ENCODE data around the gene THPO.

DNA sequence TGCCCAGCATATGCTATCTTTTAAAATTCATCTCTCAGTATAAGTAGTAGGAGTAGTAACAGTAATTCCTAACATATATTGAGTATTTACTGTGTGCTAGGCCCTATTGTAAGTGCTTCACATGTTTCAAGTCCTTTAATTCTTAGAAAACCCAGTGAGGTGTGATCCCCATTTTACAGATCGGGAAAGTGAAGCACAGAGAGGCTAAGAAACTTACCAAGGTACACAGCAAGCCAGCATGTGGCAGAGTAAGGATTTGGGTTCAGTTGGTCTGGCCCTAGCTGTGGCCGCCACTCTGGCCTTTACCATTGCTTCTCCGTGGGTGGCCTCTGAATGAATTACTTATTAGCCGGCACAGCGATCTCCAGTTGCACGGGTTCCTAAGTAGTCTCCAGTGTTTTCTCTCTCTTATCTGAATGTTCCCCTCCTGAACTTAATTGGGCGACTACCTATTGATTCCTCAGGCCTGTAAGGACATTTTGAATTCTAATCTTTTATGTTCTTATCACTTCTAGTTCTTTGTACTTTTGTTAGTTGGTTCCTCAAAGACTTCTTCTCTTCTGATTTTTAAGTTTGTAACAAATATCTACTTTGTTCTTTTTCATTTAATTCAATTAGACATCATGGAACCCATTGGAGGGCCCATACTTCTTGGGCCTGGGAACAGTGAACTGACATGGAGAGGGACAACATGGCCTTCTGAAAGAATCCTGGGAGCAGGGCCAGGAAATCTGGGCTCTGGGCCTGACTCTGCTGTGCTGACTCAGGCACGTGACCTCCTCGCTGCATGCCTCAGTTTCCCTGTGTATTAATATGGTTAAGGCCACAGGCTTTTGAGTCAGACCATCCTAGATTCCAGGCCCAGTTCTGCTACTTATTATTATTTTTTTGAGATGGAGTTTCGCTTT lies 28.2 kb downstream of the THPO start:
- no peak for TF ChIP-seq POLR2A (conservative IDR thresholded peaks at IDR 0.05)
- TF ChIP-seq ZNF146 (CRISPR knock-in tag; IDR thresholded peaks at IDR 0.05; ENCODE audit: unreplicated experiment), result no peak
- TF ChIP-seq, protein P1, sequence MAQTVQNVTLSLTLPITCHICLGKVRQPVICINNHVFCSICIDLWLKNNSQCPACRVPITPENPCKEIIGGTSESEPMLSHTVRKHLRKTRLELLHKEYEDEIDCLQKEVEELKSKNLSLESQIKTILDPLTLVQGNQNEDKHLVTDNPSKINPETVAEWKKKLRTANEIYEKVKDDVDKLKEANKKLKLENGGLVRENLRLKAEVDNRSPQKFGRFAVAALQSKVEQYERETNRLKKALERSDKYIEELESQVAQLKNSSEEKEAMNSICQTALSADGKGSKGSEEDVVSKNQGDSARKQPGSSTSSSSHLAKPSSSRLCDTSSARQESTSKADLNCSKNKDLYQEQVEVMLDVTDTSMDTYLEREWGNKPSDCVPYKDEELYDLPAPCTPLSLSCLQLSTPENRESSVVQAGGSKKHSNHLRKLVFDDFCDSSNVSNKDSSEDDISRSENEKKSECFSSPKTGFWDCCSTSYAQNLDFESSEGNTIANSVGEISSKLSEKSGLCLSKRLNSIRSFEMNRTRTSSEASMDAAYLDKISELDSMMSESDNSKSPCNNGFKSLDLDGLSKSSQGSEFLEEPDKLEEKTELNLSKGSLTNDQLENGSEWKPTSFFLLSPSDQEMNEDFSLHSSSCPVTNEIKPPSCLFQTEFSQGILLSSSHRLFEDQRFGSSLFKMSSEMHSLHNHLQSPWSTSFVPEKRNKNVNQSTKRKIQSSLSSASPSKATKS (CRISPR knock-in tag; IDR thresholded peaks at IDR 0.05), result no peak
- TF ChIP-seq, protein P2, sequence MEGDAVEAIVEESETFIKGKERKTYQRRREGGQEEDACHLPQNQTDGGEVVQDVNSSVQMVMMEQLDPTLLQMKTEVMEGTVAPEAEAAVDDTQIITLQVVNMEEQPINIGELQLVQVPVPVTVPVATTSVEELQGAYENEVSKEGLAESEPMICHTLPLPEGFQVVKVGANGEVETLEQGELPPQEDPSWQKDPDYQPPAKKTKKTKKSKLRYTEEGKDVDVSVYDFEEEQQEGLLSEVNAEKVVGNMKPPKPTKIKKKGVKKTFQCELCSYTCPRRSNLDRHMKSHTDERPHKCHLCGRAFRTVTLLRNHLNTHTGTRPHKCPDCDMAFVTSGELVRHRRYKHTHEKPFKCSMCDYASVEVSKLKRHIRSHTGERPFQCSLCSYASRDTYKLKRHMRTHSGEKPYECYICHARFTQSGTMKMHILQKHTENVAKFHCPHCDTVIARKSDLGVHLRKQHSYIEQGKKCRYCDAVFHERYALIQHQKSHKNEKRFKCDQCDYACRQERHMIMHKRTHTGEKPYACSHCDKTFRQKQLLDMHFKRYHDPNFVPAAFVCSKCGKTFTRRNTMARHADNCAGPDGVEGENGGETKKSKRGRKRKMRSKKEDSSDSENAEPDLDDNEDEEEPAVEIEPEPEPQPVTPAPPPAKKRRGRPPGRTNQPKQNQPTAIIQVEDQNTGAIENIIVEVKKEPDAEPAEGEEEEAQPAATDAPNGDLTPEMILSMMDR (IDR thresholded peaks at IDR 0.05 in 2 of 3, conservative IDR thresholded peaks at IDR 0.05 in 1 of 3; ENCODE audit: insufficient read depth in 2 of 3, low read depth in 1 of 3, low read length in 3 of 3), result no peak
- TF ChIP-seq ZZZ3 (IDR thresholded peaks at IDR 0.05), result no peak
- TF ChIP-seq SMARCA5 (IDR thresholded peaks at IDR 0.05), result no peak
- TF ChIP-seq, protein P3, sequence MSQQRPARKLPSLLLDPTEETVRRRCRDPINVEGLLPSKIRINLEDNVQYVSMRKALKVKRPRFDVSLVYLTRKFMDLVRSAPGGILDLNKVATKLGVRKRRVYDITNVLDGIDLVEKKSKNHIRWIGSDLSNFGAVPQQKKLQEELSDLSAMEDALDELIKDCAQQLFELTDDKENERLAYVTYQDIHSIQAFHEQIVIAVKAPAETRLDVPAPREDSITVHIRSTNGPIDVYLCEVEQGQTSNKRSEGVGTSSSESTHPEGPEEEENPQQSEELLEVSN (IDR thresholded peaks at IDR 0.05; ENCODE audit: borderline replicate concordance in 1 of 2, extremely low read depth in 1 of 2, insufficient read depth in 1 of 2, insufficient read length in 1 of 2, low read depth in 1 of 2, low read length in 1 of 2, poor library complexity in 1 of 2, severe bottlenecking in 1 of 2), result no peak
- no peak for TF ChIP-seq TAF1 (IDR thresholded peaks at IDR 0.05; ENCODE audit: control insufficient read depth, extremely low read depth, insufficient read depth, low read length, severe bottlenecking)
- TF ChIP-seq, protein P4, sequence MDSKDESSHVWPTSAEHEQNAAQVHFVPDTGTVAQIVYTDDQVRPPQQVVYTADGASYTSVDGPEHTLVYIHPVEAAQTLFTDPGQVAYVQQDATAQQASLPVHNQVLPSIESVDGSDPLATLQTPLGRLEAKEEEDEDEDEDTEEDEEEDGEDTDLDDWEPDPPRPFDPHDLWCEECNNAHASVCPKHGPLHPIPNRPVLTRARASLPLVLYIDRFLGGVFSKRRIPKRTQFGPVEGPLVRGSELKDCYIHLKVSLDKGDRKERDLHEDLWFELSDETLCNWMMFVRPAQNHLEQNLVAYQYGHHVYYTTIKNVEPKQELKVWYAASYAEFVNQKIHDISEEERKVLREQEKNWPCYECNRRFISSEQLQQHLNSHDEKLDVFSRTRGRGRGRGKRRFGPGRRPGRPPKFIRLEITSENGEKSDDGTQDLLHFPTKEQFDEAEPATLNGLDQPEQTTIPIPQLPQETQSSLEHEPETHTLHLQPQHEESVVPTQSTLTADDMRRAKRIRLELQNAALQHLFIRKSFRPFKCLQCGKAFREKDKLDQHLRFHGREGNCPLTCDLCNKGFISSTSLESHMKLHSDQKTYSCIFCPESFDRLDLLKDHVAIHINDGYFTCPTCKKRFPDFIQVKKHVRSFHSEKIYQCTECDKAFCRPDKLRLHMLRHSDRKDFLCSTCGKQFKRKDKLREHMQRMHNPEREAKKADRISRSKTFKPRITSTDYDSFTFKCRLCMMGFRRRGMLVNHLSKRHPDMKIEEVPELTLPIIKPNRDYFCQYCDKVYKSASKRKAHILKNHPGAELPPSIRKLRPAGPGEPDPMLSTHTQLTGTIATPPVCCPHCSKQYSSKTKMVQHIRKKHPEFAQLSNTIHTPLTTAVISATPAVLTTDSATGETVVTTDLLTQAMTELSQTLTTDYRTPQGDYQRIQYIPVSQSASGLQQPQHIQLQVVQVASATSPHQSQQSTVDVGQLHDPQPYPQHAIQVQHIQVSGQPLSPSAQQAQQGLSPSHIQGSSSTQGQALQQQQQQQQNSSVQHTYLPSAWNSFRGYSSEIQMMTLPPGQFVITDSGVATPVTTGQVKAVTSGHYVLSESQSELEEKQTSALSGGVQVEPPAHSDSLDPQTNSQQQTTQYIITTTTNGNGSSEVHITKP (IDR thresholded peaks at IDR 0.05; ENCODE audit: partially characterized antibody), result peak; percentile 41
- TF ChIP-seq RB1 (IDR thresholded peaks at IDR 0.05; ENCODE audit: low read depth), result no peak
- TF ChIP-seq, protein P5, sequence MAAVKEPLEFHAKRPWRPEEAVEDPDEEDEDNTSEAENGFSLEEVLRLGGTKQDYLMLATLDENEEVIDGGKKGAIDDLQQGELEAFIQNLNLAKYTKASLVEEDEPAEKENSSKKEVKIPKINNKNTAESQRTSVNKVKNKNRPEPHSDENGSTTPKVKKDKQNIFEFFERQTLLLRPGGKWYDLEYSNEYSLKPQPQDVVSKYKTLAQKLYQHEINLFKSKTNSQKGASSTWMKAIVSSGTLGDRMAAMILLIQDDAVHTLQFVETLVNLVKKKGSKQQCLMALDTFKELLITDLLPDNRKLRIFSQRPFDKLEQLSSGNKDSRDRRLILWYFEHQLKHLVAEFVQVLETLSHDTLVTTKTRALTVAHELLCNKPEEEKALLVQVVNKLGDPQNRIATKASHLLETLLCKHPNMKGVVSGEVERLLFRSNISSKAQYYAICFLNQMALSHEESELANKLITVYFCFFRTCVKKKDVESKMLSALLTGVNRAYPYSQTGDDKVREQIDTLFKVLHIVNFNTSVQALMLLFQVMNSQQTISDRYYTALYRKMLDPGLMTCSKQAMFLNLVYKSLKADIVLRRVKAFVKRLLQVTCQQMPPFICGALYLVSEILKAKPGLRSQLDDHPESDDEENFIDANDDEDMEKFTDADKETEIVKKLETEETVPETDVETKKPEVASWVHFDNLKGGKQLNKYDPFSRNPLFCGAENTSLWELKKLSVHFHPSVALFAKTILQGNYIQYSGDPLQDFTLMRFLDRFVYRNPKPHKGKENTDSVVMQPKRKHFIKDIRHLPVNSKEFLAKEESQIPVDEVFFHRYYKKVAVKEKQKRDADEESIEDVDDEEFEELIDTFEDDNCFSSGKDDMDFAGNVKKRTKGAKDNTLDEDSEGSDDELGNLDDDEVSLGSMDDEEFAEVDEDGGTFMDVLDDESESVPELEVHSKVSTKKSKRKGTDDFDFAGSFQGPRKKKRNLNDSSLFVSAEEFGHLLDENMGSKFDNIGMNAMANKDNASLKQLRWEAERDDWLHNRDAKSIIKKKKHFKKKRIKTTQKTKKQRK (IDR thresholded peaks at IDR 0.05; ENCODE audit: borderline replicate concordance, low read depth, low read length), result no peak
- TF ChIP-seq ZC3H11A (IDR thresholded peaks at IDR 0.05; ENCODE audit: low read depth, low read length), result no peak

All from K562 (cell line).